Islet precursor cell (in vitro differentiated cells): ENCODE data around the gene NOVA1.

ENCODE experiments used
- DNase-seq: peaks from one replicate; pipeline ENCODE4 v3.0.0-alpha.2; 2018

NOVA1 gene

DNA sequence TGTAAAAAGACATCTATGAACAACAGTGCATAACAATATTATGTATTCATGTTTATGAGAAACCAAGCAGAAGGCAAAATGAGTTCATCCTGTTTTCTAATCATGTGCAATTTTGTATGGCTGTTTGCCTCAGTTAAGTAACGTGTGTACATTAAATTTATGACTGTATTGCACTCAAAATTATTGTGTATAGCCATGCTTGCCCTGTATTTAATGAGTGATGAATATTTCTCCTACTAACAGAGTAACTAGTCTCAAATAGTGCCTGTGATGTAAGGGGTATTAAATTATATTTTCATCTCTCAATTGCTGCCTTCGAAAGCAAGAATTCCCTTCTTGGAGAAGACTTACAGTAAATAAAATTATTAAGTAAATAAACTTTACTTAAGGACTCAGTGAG is 154.2 kb downstream of the NOVA1 start:
- no peak for DNase-seq

DNA sequence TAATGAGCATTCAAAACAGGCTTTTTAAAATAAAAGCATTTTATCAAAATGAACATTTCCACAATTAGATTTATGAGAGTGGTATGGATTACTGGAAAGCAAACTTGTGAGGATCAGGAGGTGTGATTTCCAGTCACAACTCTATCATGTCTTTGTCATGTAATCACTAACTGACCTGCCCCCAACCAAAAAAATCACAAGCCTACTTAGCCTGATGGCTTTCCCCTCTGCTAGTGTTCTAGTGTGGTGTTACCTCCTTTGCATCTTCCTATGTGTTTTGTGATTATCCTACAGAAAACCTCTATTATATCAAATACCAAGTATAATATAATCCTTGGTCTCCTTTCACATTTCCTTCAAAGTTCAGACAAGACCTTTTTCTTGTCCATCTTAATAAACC is 168.6 kb downstream of the NOVA1 start:
- no peak for DNase-seq

DNA sequence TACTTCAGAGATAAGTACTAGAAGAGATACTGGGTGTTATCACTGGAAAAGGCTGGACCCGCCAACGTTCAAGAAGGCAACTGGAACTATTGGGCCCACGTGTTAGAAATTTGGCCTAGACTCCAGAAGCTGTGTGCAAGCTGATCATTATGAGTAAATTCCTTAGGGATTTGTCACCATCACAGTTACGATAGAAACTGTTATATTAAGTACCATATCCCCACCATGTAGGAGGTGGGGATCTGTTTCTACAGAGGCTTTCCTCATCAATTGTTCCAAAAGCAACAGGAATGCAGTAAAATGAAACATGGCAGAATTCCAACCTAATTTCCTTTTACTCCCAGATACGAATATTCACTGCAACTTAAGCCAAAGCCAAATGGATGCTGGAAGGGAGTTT is 170.7 kb downstream of the NOVA1 start:
- DNase-seq, result no peak

DNA sequence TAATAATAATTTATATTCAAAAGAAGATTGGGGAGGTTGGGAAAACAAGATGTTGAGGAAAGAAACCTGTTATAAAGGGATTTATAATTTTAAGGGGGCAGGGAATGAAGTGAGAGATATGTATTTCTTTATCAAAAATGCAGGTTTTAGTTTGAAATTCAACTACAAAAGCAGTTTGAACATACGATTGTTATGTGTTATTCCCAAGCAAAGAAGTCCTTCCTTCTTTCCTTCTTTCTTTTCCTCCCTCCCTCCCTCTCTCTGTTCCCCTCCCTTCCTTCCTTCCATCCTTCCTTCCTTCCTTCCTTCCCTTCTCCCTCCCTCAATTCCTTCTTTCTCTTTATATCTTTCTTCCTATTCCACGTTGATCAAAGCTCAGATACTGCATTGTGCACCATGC is 173.3 kb downstream of the NOVA1 start:
- no peak for DNase-seq

DNA sequence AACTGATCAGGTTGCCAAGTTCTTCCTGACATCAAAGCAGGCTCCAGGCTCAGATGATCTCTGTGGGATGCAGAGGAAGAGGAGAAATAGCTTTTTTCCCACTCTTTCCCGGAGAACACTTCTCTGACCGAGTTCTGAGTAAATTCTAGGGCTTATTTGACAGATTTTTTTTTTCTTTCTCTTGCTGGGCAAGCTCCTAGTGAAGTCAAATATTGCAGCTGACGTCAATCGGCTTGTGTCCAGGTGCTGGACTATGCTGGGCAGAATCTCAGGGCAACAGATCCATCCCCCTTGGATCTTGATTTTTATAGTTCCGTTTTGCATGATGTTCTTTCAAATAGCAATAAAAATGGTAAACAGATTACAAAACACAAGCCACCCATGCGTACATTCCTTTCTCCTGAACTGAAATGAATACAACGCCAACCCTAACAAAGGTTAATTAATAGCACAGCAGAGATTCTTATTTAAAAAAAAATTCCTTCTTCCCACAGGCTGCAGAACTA is 182.2 kb downstream of the NOVA1 start:
- no peak for DNase-seq

DNA sequence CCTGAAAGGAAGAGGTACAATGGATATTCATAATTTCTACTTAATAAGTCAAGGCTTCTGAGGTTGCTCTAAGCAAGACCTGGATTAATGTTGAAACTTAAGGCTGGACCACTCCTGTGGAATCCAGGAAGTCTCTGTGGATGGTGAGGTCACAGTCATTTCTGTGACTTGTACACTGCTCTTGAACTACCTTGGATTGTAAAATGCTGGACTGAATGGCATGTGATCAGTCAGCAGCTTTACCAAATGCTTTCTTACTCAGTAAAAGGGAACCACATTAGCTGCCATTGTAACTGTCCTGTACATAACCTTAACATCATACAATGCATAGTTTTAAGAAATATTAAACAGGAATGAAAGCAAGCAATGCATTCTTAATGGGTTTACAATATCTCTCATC is 182.9 kb downstream of the NOVA1 start:
- DNase-seq, result no peak

DNA sequence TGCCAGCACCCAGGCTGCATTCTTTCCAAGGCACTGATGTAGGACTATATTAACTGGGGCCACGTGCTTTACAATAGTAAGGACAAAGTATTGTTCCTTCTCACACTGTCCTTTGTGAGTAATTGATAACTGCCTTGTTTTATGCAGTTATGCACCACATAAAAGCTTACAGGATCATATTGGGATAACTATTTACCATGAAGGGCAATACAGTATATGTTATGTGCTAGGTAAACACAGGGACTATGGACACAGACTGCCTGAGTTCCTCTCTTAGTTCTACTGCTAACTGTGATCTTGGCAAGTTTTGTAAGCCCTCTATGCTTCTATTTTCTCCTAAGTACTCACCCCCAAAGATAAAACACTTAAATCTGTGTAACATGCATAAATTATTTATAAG is 183.7 kb downstream of the NOVA1 start:
- no peak for DNase-seq

DNA sequence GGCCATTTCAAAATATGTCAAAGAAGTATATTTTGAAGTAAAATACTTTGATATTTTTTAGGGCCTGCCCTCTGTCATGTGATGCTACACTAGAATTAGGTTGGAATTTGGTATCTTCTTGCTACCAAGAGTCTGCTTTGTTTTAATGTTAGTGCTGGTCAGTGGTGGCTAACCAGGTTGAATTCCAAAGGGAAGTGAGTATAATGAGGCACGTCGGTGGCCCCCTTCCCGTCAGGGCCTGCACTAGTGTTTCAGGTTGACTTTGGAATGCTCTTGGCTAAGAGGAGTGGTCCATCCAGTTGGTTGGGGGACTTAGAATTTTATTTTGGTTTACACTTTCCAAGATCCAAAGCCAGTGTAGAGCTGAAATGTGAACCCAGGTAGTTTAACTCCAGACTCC is 185.4 kb downstream of the NOVA1 start:
- no peak for DNase-seq

DNA sequence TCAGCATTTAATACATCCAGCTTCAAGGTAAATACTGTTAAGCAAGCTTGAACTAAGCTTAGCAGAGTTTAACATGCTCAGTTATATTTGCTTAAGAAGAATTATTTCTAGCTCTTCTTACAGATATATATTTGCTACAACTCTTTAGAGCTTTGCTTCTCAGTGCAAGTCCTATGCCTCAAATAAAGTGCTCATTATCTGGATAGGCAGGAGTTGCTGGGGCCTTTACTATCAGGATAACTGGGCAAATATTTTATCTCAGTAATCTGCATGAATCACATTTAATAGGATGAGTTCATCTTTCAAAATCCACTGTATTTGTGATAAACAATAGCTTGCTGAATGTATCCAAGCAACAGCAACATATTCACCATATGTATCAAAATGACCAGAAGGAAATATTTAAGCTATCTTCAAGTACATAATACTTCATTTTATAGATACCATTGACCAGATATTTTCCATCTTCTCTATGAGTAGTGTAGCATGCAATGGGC is 187.6 kb downstream of the NOVA1 start:
- DNase-seq, result no peak

DNA sequence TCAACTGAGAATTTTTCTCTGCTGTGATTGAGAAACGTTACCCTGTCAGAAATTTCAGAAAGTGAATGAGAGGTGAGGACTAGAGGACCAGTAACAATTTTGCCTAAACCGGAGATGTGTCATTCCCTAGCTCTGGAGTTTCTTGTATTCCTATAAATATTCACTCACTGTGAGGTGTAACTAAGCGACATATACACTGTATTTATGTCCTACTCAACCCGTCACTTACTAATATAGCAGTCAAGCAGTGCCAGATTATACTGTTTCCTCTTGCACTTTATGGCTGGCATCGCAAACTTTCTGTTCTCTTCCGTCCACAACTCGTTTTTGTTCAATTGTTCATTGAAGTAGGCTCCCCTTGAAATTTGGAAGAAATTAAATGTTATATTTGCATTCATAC is 192.9 kb downstream of the NOVA1 start:
- no peak for DNase-seq

DNA sequence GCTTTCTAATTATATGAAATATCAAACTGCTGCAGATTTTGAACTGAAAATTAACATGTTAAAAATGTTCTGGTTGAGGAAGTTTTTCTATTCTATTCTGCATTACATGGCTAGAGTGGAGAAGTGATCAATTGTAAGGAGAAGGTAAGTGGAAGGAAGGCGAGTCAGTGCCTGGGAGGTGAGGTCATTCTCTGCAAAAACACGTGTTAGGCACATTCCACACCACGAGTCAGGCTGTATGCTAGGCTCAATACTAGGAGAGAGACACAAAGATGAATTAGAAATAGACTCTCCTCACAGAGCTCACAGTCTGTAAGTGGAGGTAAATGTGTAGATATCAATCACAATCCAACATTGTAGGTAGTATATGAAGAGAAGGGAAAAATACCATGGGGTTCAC is 194.1 kb downstream of the NOVA1 start:
- peak; percentile 59 for DNase-seq

DNA sequence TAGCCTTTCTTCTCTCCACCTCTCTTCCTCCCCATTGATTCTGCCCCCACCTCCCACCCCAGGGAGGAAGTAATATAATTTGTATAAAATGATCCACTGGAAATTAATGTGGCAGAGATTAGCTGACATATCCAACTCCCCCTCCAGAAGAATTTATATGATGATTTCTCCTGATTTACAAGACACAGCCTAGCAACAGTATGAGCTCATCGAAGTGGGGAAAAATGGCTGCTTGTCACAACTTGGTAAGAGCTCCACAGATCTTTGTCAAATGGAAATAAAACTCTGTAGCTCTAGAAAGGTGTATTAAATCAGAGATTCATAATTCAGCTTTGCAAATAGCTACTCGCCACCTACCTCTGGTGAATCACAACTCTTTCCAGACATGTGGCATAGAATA is 195.7 kb downstream of the NOVA1 start:
- DNase-seq, result no peak

DNA sequence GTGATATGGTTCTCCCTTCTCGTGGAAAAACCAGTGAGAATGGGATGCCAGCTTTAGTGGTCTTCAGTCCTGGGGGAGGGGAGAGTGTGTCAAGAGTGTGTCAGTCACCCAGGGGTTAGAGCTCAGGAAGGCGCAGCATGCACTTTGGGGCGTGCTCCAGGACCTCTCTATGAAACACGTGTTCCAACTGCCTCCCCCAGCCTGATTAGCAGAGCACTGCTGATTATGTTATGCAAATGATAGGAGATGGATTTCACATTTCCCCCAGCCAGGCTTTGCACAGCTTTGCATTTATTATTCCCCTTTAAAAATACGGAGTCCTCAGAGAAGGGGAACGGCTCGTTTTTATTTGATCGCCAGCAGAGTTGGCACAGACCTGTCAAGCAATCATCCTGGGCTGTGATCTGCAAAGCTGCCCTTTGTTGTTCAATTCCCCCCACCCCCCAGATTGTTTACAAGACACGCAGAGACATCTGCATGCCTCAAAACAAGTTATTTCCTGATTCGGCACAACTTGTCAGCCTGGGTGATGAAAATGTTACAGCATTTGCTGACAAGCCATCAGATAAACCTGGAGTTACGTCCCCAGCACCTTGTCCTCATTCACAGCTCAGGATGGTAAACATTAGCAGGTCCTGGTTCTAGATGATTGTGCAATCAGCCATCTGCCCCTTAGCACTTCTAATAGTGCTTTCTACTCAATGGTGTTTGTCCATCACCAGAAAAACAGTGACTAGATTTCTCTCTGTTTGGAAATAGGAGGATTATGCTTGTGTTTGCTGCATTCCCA is 196.5 kb downstream of the NOVA1 start:
- no peak for DNase-seq

DNA sequence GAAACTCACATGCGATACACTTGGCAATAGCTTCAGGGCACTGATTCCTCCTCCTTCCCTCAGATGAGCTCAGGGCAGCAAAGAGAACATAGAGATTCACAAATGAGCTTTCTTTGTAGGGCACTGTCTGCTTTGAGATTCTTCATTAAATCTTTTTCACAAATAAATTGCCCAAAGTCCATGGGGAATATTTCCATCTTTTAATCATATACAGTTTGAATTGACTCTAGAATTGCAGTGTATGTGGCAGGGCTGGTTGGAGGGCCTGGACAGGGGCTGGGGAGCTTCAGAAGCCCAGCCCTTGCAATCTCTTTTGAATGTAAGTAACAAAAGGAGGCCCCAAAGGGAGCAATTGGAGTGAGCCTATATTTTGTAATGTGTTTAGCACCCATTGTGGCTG is 197.5 kb downstream of the NOVA1 start:
- DNase-seq, result no peak

DNA sequence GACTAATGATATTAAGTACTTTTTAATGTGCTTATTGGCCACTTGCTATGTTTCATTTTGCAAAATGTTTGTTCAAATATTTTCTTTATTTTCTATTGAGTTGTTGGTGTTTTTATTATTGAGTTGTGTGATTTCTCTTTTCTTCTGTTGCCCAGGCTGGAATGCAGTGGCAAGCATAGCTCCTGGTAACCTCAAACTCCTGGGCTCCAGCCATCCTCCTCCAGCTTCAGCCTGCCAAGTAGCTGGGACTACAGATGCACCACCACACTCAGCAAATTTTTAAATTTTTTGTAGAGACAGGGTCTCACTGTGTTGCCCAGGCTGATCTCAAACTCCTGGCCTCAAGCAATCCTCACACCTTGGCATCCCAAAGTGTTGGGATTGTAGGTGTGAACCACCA is 199.2 kb downstream of the NOVA1 start:
- DNase-seq, result no peak
